GM19463 (cell line): ENCODE results near the gene NCAPD2.
"Not testable (repeated sequence)": the region's sequence is repeated elsewhere in the genome, so short reads cannot be mapped to it uniquely, and the experiment has no call there.

Source experiments
- ATAC-seq: cut with Tn5 transposase; IDR thresholded peaks from one replicate; pipeline ENCODE4 v1.9.1; 2021; ENCODE audit warnings: mild to moderate bottlenecking, moderate library complexity; ENCODE audit not compliant: unreplicated experiment

The NCAPD2 gene

DNA sequence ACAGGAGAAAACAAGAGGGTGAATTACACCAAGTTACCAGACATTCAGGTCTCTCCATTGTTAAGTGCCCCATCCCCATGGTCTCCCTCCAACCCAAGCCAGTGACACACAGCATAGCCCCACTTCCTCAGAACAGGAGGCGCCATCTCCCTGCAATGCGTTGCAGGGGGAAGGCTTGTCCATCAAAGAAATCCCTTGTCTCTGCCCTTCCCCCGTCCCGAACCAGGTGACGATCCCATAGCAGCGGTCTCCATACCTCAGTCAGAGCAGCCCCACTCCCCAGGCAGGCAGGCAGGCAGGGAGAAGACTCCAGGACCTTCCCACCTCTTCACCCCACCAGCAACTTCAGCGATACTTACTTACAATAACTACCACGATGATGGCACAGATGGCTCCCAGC, 29.4 kb upstream of the NCAPD2 start:
- ATAC-seq = no peak

- no peak for ATAC-seq
These were observed 28.3 kb upstream of the NCAPD2 start for GRCh38 chr12:6465467-6466183.

DNA sequence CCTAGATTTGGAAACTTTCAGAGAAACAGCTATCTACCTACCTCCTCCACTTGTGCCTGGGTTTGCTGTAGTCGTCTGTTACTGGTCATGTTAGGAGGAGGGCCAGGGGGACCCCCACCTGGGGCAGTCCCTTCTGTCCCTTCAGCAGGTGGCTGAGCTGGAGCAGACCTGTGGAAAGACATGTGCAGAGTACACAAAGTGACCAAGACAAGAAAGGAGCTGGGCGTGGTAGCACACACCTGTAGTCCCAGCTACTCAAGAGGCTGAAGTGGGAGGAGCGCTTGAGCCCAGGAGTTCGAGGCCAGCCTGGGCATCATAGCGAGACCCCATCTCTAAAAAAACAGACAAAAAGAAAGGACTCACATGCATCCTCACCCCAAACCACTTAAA, 27.7 kb upstream of the NCAPD2 start:
- ATAC-seq = no peak

DNA sequence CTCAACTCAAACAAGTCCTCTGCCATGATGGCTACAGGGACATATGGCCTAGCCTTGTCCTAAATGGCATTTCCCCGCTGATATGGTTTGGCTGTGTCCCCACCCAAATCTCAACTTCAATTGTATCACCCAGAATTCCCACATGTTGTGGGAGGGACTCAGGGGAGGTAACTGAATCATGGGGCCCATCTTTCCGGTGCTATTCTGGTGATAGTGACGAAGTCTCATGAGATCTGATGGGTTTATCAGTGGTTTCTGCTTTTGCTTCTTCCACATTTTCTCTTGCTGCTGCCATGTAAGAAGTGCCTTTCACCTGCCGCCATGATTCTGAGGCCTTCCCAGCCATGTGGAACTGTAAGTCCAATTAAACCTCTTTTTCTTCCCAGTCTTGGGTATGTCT, 27.2 kb upstream of the NCAPD2 start:
- not testable (repeated sequence) for ATAC-seq

DNA sequence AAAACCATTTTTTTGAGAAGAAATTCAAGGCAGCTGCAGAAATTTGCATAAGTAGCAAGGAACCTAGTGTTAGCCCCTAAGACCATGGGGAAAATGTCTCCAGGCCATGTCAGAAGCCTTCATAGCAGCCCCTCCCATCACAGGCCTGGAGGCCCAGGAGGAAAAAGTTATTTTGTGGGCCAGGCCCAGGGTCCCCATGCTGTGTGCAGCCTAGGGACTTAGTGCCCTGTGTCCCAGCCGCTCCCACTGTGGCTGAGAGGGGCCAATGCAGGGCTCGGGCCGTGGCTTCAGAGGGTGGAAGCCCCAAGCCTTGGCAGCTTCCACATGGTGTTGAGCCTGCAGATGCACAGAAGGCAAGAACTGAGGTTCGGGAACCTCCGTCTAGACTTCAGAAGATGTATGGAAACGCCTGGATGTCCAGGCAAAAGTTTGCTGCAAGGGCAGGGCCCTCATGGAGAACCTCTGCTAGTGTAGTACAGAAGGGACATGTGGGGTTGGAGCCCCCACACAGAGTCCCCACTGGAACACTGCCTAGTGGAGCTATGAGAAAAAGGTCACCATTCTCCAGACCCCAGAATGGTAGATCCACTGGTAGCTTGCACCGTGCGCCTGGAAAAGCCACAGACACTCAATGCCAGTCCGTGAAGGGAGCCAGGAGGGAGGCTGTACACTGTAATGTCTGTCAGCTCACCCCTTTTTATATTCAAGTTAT, 26.2 kb upstream of the NCAPD2 start:
- ATAC-seq = not testable (repeated sequence)

- no peak for ATAC-seq
These were observed 25.7 kb upstream of the NCAPD2 start for GRCh38 chr12:6468283-6468575.

- ATAC-seq = no peak
These were observed 24.8 kb upstream of the NCAPD2 start for GRCh38 chr12:6469092-6469491.

DNA sequence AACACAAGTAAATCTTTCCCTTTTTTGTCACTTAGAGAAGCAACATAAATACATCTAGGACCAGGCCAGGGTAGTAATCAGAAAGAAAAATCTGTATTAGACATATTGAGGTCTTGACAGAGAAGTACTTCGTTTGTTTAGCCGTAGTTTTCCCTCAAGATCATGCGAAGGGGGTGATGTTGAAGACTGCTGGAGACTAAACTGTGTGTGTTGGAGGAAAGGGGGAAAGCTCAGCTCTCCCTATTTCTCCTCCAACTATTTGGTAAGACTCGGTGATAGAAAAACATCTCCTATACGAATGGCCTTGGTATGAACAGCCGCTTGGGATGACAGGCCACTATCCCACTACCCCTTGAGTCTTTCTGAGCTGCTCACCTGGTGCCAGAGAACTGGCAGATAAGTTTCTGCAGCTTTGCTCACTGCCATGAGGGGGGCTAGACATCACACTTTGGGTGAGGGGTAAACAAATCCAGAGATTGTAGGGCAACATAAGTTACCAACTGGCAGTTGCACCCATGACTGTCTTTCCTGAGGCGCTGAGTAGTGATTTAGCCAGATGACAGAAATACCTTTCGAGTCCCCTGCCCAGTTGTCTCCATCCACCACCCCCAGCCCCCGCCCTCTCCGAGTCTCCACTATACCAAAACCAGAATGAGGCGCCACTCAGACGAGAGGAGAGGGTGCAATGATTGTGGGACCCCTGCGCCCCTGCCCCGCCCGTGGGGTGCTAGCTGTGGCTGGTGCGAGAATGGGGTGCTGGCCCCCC, 24.1 kb upstream of the NCAPD2 start:
- ATAC-seq = no peak

DNA sequence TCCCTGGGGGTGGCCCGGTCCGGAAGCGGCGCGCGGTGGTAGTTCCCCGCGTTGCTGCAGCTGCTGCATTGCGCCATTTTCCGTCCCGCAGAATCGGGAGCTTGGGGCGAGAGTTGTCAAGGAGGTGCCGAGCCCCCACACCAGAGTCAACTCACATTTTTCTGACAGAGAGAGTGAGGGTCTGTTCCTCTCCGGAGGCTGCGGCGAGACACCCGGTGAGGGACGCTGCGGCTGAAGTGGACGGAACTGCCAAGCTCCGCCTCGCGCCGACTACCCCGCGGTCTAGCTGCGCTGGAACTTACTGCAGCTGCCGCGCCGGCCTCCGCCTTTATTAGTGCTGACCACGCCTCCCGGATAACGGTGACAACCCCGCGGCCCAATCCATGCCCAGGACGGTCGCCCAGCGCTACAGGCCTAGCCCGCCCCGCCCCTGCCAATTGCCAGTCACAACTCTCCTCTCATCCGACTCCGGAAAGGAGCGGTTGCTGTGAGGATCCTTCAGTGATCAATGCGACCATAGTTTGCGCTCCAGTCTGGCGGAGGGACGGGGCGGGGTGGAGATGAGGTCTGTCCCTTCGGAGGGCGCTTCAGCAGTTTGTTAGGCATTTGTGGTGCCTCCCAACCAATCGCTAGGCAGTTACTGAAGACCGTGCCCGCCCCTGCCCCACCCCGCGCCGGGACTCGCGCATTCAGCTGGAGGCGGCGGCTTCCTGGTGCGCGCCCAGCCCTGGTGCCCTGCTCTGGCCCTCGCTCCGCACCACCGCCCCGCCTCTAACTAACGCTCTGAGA, 23.3 kb upstream of the NCAPD2 start, which contains the start of gene VAMP1:
Gene VAMP1 (minus strand): TSS at position 303 of the 789 bp plus-strand sequence. CDS start 146 bp downstream, at position 157.
- ATAC-seq = peak; percentile 86

GRCh38 chr12:6471989-6472360, 21.9 kb upstream of the NCAPD2 start:
- no peak for ATAC-seq

GRCh38 chr12:6472491-6472890, 21.4 kb upstream of the NCAPD2 start:
- no peak for ATAC-seq

- ATAC-seq = not testable (repeated sequence)
These were observed 18.5 kb upstream of the NCAPD2 start for GRCh38 chr12:6475233-6475975.

DNA sequence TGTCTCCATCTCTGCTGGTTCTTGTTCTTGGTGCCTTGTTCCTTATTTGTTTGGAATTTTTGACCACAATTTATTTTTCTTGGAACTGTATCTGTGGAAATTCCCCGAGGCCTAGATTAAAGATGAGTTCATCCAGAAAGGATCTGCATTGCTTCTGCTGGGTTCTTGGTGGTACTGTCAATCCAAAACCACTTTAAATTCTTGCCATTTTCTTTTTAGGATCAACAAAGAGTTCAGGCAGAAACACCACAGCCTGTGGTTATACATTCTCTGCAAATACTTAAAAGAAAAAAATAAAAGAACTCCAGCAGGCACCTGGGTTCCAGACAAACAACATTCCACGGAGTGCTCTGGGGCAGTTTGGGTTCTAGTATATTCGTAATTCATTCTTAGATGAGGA, 17.4 kb upstream of the NCAPD2 start:
- no peak for ATAC-seq

DNA sequence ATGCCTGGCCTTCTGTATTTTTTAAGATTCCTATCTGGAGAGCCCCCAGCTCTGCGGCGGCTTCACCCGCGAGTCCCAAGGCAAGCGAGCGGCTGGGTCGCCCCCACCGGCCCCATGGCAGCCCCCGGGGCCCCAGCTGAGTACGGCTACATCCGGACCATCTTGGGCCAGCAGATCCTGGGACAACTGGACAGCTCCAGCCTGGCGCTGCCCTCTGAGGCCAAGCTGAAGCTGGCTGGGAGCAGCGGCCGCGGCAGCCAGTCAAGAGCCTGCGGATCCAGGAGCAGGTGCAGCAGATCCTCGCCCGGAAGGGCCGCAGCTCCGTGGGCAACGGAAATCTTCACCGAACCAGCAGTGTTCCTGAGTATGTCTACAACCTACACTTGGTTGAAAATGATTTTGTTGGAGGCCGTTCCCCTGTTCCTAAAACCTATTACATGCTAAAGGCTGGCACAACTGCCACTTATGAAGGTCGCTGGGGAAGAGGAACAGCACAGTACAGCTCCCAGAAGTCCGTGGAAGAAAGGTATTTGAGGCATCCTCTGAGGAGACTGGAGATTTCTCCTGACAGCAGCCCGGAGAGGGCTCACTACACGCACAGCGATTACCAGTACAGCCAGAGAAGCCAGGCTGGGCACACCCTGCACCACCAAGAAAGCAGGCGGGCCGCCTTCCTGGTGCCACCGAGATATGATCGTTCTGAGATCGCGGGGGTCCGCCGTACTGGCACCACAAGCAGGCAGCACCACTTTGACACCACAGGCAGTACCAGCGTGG, 16.1 kb upstream of the NCAPD2 start:
- ATAC-seq = not testable (repeated sequence)

- no peak for ATAC-seq
These were observed 15.5 kb upstream of the NCAPD2 start for GRCh38 chr12:6478416-6478815.

DNA sequence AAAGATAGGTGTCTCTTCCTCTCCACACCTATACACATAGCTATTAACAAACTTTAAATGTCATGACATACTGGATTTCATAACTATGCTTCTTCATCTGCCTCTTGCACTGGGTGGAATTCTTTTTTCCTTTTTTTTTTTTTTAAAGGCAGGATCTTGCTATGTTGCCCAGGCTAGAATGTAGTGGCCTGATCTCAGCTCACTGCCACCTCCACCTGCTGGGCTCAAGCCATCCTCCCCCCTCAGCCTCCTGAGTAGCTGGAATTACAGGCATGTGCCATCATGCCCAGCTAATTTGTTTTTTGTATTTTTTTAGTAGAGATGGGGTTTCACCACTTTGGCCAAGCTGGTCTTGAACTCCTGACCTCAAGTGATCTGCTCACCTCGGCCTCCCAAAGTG, 5.7 kb upstream of the NCAPD2 start:
- ATAC-seq = no peak

GRCh38 chr12:6489449-6489848, 4.5 kb upstream of the NCAPD2 start:
- no peak for ATAC-seq

DNA sequence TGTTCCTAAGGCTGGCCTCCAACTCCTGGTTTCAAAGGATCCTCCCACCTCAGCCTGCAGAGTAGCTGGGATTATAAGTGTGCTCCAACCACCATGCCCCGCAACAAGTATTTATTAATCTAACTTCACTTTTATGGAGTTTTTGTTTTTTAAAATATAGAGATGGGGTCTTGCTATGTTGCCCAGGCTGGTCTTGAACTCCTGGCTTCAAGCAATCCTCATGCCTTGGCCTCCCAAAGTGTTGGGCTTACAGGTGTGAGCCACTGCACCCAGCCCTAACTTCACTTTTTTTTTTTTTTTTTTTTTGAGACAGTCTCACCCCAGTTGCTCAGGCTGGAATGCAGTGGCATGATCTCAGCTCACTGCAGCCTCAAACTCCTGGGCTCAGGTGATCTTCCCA, 3.2 kb upstream of the NCAPD2 start:
- not testable (repeated sequence) for ATAC-seq

GRCh38 chr12:6492838-6493496, 935 bp upstream of the NCAPD2 start, which contains the start of gene MRPL51:
Gene MRPL51 (minus strand): TSS chr12:6493262. CDS start chr12:6493136, 126 bp downstream.
- ATAC-seq = peak; percentile 61
